Aorta (tissue), 5 donors: ENCODE data around the gene FSCN2. TPM values are rescaled to one million over a fixed set of nuclear protein-coding genes. Genes with fewer than 3 reads are reported as not detected.
A peak's percentile ranks its signal among the peaks of the same experiment; 100 is the strongest.
"Not testable (repeated sequence)": the region's sequence is repeated elsewhere in the genome, so short reads cannot be mapped to it uniquely, and the experiment has no call there.

Experiments used
- ATAC-seq: fragments of 200-7000 bp; cut with Tn5 transposase; one replicate; pipeline ENCODE4 v1.9.1; 2022; ENCODE audit warnings: moderate library complexity; ENCODE audit not compliant: low FRiP score
- DNase-seq, 2 donors: peaks; one replicate each; pipeline ENCODE4 v3.0.0-alpha.2; 2020
- H3K27ac ChIP-seq, 2 donors: one replicate each; pipeline ENCODE4 v1.5.1; 2013; ENCODE audit warnings: low read length in 2 of 2, mild to moderate bottlenecking in 2 of 2, moderate library complexity in 2 of 2, control low read depth in 1 of 2, inconsistent platforms in 1 of 2, low read depth in 1 of 2
- H3K27me3 ChIP-seq, 2 donors: one replicate each; pipeline ENCODE4 v1.6.1; 2013; ENCODE audit warnings: control low read depth in 1 of 2, low read length in 1 of 2, mild to moderate bottlenecking in 1 of 2, moderate library complexity in 1 of 2; ENCODE audit not compliant: insufficient read depth in 2 of 2, control insufficient read depth in 1 of 2
- H3K36me3 ChIP-seq, 2 donors: one replicate each; pipeline ENCODE4 v1.6.1; 2013; ENCODE audit warnings: control low read depth in 1 of 2, low read length in 1 of 2, mild to moderate bottlenecking in 1 of 2; ENCODE audit not compliant: insufficient read depth in 2 of 2, control insufficient read depth in 1 of 2
- H3K4me1 ChIP-seq, 2 donors: one replicate each; pipeline ENCODE4 v1.6.1; 2013; ENCODE audit warnings: low read length in 2 of 2, control low read depth in 1 of 2, mild to moderate bottlenecking in 1 of 2, moderate library complexity in 1 of 2; ENCODE audit not compliant: insufficient read depth in 2 of 2, control insufficient read depth in 1 of 2
- H3K4me3 ChIP-seq, 2 donors: one replicate each; pipeline ENCODE4 v1.5.1; 2013; ENCODE audit warnings: low read length in 2 of 2, control low read depth in 1 of 2, mild to moderate bottlenecking in 1 of 2
- H3K9me3 ChIP-seq: one replicate; pipeline ENCODE4 v1.6.1; 2013; ENCODE audit warnings: mild to moderate bottlenecking, low read length; ENCODE audit not compliant: control insufficient read depth
- WGBS, 2 donors: extraction: QIAGEN DNeasy Blood & Tissue Kit; methylation state at CpG; one replicate each; pipeline ENCODE4 v1.1.7; 2013; 5-methylcytosine and 5-hydroxymethylcytosine counted together
- intact Hi-C, 2 donors: fragments of 100-400 bp; cut with DNase I; formaldehyde crosslinking; loops; one replicate each; pipeline versions ENCODE4 v1.14.2 to v1.15.0; 2022
- polyA plus RNA-seq, 2 donors: library from polyadenylated mRNA; stranded (reverse); fragments of 200-250 nt; gene quantifications; one replicate each; pipeline ENCODE4 v1.2.3, GENCODE V29; 2013
- total RNA-seq, 2 donors: library from RNA; stranded (reverse); fragmentation: NEBNext Ultra II Directional; extraction: Animal tissue kit (Norgen Biotek cat#: 25700); gene quantifications; one replicate each; pipeline ENCODE4 v1.2.1, GENCODE V29; 2021
- donor health status: healthy with polysubstance abuse.
- donor health status: Bipolar disorder and iron deficiency.
- donor health status: DM: no; HTN: no; CAD: no.
- donor health status: DM: no; HTN: no; CAD: no.
- donor health status: DM: yes; HTN: yes; CAD: no.

FSCN2 gene
- total and polyA plus RNA-seq, 4 donors: 1.0 to 3.1 (median 2.2) TPM

GRCh38 chr17:81579298-81579697 is 51.1 kb downstream of the FSCN2 start:
- DNase-seq: peak in 1 of 2 donors; percentile 44
- no peak overlapping the region for H3K27ac ChIP-seq
- no peak overlapping the region for H3K4me3 ChIP-seq
- intact Hi-C loops: no loop called here
- no peak for ATAC-seq
- WGBS, 2 donors: 88 to 92% methylated on average over 6 of the region's 6 CpGs
- H3K36me3 ChIP-seq: peaks cover 0 to 2% of the 10 kb centered on the region in 2 donors
- H3K27me3 ChIP-seq: no peaks in the 10 kb centered on the region
- H3K9me3 ChIP-seq: no peaks in the 10 kb centered on the region
- H3K4me1 ChIP-seq: peaks cover 4% of the 10 kb centered on the region in 2 donors

DNA sequence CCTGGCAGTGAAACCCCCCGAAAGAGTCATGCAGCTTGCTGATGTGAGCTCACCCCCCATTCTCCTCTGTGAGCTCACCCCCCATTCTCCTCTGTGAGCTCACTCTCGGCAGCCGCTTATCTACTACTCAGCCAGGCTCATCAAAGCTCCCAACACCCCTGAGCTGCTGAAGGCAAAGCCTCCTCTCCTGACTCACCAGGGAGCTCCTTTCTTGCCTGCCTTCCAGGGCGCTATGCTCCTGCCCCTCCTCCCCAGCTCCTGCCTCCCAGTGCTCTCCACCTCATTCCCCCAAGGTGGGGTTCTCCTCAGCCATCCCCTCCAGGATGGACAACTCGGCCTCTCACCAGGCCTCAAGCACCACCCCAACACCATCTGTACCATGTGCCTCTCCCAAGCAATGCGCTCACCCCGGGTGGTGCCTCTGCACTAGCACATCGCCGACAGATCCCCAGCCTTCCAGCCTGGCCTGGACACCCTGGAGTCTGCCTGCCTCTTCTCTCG is 51.7 kb downstream of the FSCN2 start:
- WGBS, 2 donors: 92 to 94% methylated on average over 10 of the region's 10 CpGs
- peaks cover 0 to 2% of the 10 kb centered on the region in 2 donors for H3K36me3 ChIP-seq
- DNase-seq (peak in 1 of 2 donors; percentile 31), ATAC-seq (no peak)
- peak overlapping the region in 1 of 2 donors; percentile 14 for H3K27ac ChIP-seq
- H3K27me3 ChIP-seq: no peaks in the 10 kb centered on the region
- peaks cover 4% of the 10 kb centered on the region in 2 donors for H3K4me1 ChIP-seq
- no peak overlapping the region for H3K4me3 ChIP-seq
- no peaks in the 10 kb centered on the region for H3K9me3 ChIP-seq
- intact Hi-C loops: no loop called here

- Histone ChIP-seq H3K36me3 (peaks cover 0 to 2% of the 10 kb centered on the region in 2 donors), H3K4me3 (no peak overlapping the region), H3K4me1 (peaks cover 4% of the 10 kb centered on the region in 2 donors), H3K9me3 (no peaks in the 10 kb centered on the region), H3K27ac (no peak overlapping the region), H3K27me3 (no peaks in the 10 kb centered on the region)
- ATAC-seq: no peak
- no peak for DNase-seq
- WGBS, 2 donors: 92 to 93% methylated on average over 6 of the region's 6 CpGs
- intact Hi-C loops: no loop called here
Observed at GRCh38 chr17:81580481-81580880, 52.3 kb downstream of the FSCN2 start.

GRCh38 chr17:81581758-81582157 is 53.6 kb downstream of the FSCN2 start:
- Histone ChIP-seq H3K4me1 (peaks cover 4% of the 10 kb centered on the region in 2 donors), H3K9me3 (no peaks in the 10 kb centered on the region), H3K36me3 (peaks cover 2% of the 10 kb centered on the region in 2 donors), H3K4me3 (no peak overlapping the region), H3K27me3 (no peaks in the 10 kb centered on the region), H3K27ac (no peak overlapping the region)
- intact Hi-C loops: no loop called here
- WGBS, 2 donors: 81 to 87% methylated on average over 8 of the region's 8 CpGs
- DNase-seq: no peak
- ATAC-seq: no peak

DNA sequence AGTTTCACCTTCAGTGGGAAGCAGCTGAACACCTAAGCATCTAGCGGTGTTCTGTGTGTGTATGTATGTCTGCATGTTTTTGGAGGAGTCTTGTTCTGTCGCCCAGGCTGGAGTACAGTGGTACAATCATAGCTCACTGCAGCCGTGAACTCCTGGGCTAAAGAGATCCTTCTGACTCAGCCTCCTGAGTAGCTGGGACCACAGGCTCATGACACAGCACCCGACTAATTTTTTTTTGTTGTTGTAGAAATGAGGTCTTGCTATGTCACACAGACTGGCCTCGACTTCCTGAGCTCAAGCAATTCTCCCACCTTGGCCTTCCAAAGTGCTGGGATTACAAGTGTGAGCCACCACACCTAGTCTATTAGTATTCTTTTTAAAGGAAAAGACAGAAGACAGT is 54.2 kb downstream of the FSCN2 start:
- intact Hi-C loops: no loop called here
- 82 to 85% methylated on average over 5 of the region's 5 CpGs for WGBS, 2 donors
- DNase-seq: no peak

DNA sequence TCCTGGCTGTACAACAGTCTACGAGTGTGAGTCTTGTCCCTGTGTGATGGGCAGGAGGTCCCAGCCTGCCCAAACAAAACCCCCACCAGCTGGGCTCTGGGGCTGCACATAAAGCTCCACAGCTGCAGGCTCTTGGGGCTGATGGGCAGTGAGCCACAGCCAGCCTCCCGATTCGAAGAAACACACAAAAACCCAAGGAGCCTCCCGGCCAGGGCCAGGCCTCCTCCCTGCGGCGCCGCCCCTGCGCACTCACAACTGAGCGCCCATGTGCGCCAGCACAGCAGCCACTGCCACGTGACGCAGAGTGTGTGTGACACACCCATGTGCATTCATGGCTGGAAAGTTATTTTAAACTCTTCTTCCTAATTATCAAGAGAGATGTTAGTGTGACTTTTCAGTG is 54.6 kb downstream of the FSCN2 start:
- Histone ChIP-seq H3K36me3 (peaks cover 2 to 4% of the 10 kb centered on the region in 2 donors), H3K9me3 (no peaks in the 10 kb centered on the region), H3K4me1 (no peaks in the 10 kb centered on the region), H3K4me3 (no peak overlapping the region), H3K27me3 (no peaks in the 10 kb centered on the region), H3K27ac (no peak overlapping the region)
- intact Hi-C loops: no loop called here
- ATAC-seq (no peak), DNase-seq (no peak)
- 86 to 87% methylated on average over 12 of the region's 12 CpGs for WGBS, 2 donors

More for the DNA sequence above, 54.2 kb downstream of the FSCN2 start:
- Histone ChIP-seq H3K27ac (no peak overlapping the region), H3K27me3 (no peaks in the 10 kb centered on the region), H3K9me3 (no peaks in the 10 kb centered on the region), H3K4me3 (no peak overlapping the region), H3K4me1 (peaks cover 0 to 4% of the 10 kb centered on the region in 2 donors), H3K36me3 (peaks cover 2 to 4% of the 10 kb centered on the region in 2 donors)
- ATAC-seq: no peak

DNA sequence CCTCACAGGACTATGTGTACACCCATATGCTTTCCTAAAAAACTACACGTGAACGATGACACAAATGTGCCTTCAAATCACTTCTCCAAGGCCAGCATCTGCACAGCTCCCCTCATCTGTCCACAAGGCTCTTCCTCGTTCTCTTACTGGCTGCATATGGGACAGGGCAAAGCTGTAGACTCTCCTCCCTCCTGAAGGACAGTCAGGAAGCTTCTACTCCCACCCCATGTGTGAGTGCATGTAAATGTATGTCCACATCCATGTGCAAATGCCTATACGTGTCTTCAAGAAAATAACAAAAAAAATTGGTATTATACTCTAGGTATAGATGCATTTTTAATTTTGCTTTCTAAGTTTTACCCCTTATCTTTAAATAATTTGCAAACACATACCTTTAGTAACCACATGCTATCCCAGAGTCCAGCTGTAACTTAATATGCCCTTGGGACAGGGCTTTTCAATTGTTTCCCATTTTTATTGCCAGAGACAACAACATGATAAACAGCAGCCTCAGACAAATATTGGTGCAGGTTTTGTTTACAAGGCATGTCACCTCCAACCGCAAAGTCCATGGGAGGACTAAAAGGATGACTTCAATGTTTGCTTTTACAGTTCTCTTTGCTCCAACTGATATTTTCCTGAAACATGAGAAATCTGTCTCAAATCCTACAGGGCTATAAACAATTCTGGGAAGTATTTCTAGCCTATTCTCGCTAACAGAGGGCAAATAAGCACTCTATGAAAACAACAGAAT is 55.6 kb downstream of the FSCN2 start:
- Histone ChIP-seq H3K36me3 (peaks cover 4 to 7% of the 10 kb centered on the region in 2 donors), H3K9me3 (no peaks in the 10 kb centered on the region), H3K4me3 (no peak overlapping the region), H3K27ac (no peak overlapping the region), H3K4me1 (no peaks in the 10 kb centered on the region), H3K27me3 (no peaks in the 10 kb centered on the region)
- no peak for DNase-seq
- intact Hi-C loops: no loop called here
- no peak for ATAC-seq
- 76 to 81% methylated on average over 6 of the region's 6 CpGs for WGBS, 2 donors

DNA sequence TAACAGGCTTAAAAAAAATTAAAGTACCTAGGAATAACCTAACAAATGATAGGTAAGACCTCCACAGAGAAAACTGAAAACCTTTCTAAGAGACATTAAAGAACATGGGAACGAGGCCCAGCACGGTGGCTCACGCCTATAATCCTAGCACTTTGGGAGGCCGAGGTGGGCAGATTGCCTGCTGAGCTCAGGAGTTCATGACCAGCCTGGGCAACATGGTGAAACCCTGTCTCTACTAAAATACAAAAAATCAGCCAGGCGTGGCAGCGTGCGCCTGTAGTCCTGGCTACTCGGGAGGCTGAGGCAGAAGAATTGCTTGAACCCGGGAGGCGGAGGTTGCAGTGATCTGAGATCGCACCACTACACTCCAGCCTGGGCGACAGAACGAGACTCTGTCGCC is 56.6 kb downstream of the FSCN2 start:
- H3K9me3 ChIP-seq, H3K4me1 ChIP-seq, DNase-seq, H3K27ac ChIP-seq, ATAC-seq, H3K27me3 ChIP-seq, H3K36me3 ChIP-seq, intact Hi-C loops, H3K4me3 ChIP-seq: not testable (repeated sequence)
- WGBS, 2 donors: 86 to 89% methylated on average over 14 of the region's 14 CpGs

GRCh38 chr17:81586096-81586495 is 57.9 kb downstream of the FSCN2 start:
- no peak overlapping the region for H3K4me3 ChIP-seq
- DNase-seq: no peak
- H3K9me3 ChIP-seq: no peaks in the 10 kb centered on the region
- WGBS, 2 donors: 89 to 90% methylated on average over 4 of the region's 4 CpGs
- intact Hi-C loops: no loop called here
- ATAC-seq: no peak
- H3K27me3 ChIP-seq: no peaks in the 10 kb centered on the region
- H3K27ac ChIP-seq: no peak overlapping the region
- H3K4me1 ChIP-seq: no peaks in the 10 kb centered on the region
- H3K36me3 ChIP-seq: peaks cover 4 to 7% of the 10 kb centered on the region in 2 donors
